NCI-H146 (cell line): ENCODE data around the gene GJA3.

ENCODE experiments used
- DNase-seq: peaks from one replicate; lab custom pipeline; 2025; lab: John Stamatoyannopoulos, UW

Gene GJA3

GRCh38 chr13:20150561-20150960 is 10.3 kb downstream of the GJA3 start:
- no peak for DNase-seq

GRCh38 chr13:20149762-20150161 is 11.1 kb downstream of the GJA3 start:
- no peak for DNase-seq

GRCh38 chr13:20148501-20149183 is 12.2 kb downstream of the GJA3 start:
- no peak for DNase-seq

- DNase-seq, result no peak
These were observed 14.5 kb downstream of the GJA3 start for GRCh38 chr13:20146381-20146780.

GRCh38 chr13:20145521-20145920 is 15.3 kb downstream of the GJA3 start:
- no peak for DNase-seq

- no peak for DNase-seq
These were observed 16.6 kb downstream of the GJA3 start for GRCh38 chr13:20144141-20144850.

- no peak for DNase-seq
These were observed 17.8 kb downstream of the GJA3 start for GRCh38 chr13:20142927-20143480.

GRCh38 chr13:20142023-20142926 is 18.6 kb downstream of the GJA3 start:
- DNase-seq, result no peak

- DNase-seq, result no peak
These were observed 19.4 kb downstream of the GJA3 start for GRCh38 chr13:20141238-20142022.

- no peak for DNase-seq
These were observed 20.4 kb downstream of the GJA3 start for GRCh38 chr13:20140487-20140886.

- no peak for DNase-seq
These were observed 23.0 kb downstream of the GJA3 start for GRCh38 chr13:20137875-20138274.

GRCh38 chr13:20136781-20137703 is 23.8 kb downstream of the GJA3 start:
- DNase-seq, result no peak

GRCh38 chr13:20134732-20135131 is 26.1 kb downstream of the GJA3 start:
- no peak for DNase-seq

GRCh38 chr13:20132052-20132634 is 28.7 kb downstream of the GJA3 start:
- DNase-seq, result no peak

- DNase-seq, result no peak
These were observed 29.6 kb downstream of the GJA3 start for GRCh38 chr13:20131057-20131832.

GRCh38 chr13:20130652-20131051 is 30.2 kb downstream of the GJA3 start:
- DNase-seq, result no peak

GRCh38 chr13:20130012-20130411 is 30.8 kb downstream of the GJA3 start:
- no peak for DNase-seq

GRCh38 chr13:20129076-20129475 is 31.8 kb downstream of the GJA3 start:
- DNase-seq, result no peak

- DNase-seq, result no peak
These were observed 32.4 kb downstream of the GJA3 start for GRCh38 chr13:20128459-20128931.
